OCI-LY3 (cell line): ENCODE measurements around the gene AMN.

ENCODE experiments used
- H2AFZ ChIP-seq: fragments of 200-600, 300-600 bp; shearing (Covaris generic); 2 replicates; pipeline ENCODE4 v1.6.0; 2014; ENCODE audit warnings: antibody characterized with exemption, low read depth, low read length
- H3K27ac ChIP-seq: fragments of 200-600, 300-600 bp; sonication (generic); 2 replicates; pipeline ENCODE4 v1.5.1; 2014; ENCODE audit warnings: mild to moderate bottlenecking, low read length, moderate library complexity, mixed read lengths
- H3K27me3 ChIP-seq: fragments of 200-600, 300-600 bp; sonication (generic); 2 replicates; pipeline ENCODE4 v1.6.1; 2014; ENCODE audit warnings: low read depth, low read length, mixed read lengths
- H3K36me3 ChIP-seq: fragments of 200-600, 300-600 bp; sonication (generic); replicated peaks from 2 replicates; pipeline ENCODE3; 2014; ENCODE audit warnings: low read depth, low read length, mixed read lengths
- H3K4me1 ChIP-seq: fragments of 300-600, 200-600 bp; sonication (generic); 2 replicates; pipeline ENCODE4 v1.6.1; 2014; ENCODE audit warnings: low read length, mixed read lengths
- H3K4me2 ChIP-seq: fragments of 200-600, 300-600 bp; sonication (generic); 2 replicates; pipeline ENCODE4 v1.6.1; 2014; ENCODE audit warnings: low read length, mixed read lengths
- H3K4me3 ChIP-seq: fragments of 300-600, 200-600 bp; sonication (generic); 2 replicates; pipeline ENCODE4 v1.5.1; 2014; ENCODE audit warnings: antibody characterized with exemption, mild to moderate bottlenecking, low read length, moderate library complexity
- H3K79me2 ChIP-seq: fragments of 300-600, 200-600 bp; shearing (Covaris generic); 2 replicates; pipeline ENCODE4 v1.6.1; 2014; ENCODE audit warnings: mild to moderate bottlenecking, low read length, mixed read lengths
- H3K9ac ChIP-seq: fragments of 300-600, 200-600 bp; shearing (Covaris generic); 2 replicates; pipeline ENCODE4 v1.6.0; 2014; ENCODE audit warnings: mild to moderate bottlenecking, low read length, moderate library complexity
- H3K9me3 ChIP-seq: fragments of 200-600, 300-600 bp; shearing (Covaris generic); 2 replicates; pipeline ENCODE4 v1.6.1; 2014; ENCODE audit warnings: low read length, mixed read lengths; ENCODE audit not compliant: insufficient read depth
- H4K20me1 ChIP-seq: fragments of 200-600, 300-600 bp; sonication (generic); 2 replicates; pipeline ENCODE4 v1.6.1; 2016; ENCODE audit warnings: low read length, mixed read lengths; ENCODE audit not compliant: insufficient read depth
- CTCF ChIP-seq: fragments of 200-600, 300-600 bp; sonication (generic); IDR thresholded peaks from 2 replicates; pipeline ENCODE4 v1.5.1; 2014; ENCODE audit warnings: antibody characterized with exemption, low read length, low read depth
- EZH2phosphoT487 ChIP-seq: fragments of 200-600 bp; shearing (Covaris generic); IDR thresholded peaks from 2 replicates; pipeline ENCODE4 v1.6.1; 2018; ENCODE audit warnings: antibody characterized with exemption, mixed run types, low read depth

Gene AMN

GRCh38 chr14:102945346-102946130 is 23.1 kb downstream of the AMN start:
- Histone ChIP-seq H3K79me2 (no peaks in the 10 kb centered on the region), H3K9me3 (no peaks in the 10 kb centered on the region), H3K4me3 (no peak overlapping the region), H4K20me1 (no peaks in the 10 kb centered on the region), H3K4me1 (peaks cover 41% of the 10 kb centered on the region), H3K9ac (no peak overlapping the region), H3K36me3 (no peaks in the 10 kb centered on the region), H2AFZ (no peak overlapping the region), H3K27ac (no peak overlapping the region), H3K27me3 (0 out of 2 replicates have a peak, but pooled peaks cover 4% of the 10 kb centered on the region), H3K4me2 (no peak overlapping the region)
- TF ChIP-seq EZH2phosphoT487 = no peak
- no peak for TF ChIP-seq CTCF

DNA sequence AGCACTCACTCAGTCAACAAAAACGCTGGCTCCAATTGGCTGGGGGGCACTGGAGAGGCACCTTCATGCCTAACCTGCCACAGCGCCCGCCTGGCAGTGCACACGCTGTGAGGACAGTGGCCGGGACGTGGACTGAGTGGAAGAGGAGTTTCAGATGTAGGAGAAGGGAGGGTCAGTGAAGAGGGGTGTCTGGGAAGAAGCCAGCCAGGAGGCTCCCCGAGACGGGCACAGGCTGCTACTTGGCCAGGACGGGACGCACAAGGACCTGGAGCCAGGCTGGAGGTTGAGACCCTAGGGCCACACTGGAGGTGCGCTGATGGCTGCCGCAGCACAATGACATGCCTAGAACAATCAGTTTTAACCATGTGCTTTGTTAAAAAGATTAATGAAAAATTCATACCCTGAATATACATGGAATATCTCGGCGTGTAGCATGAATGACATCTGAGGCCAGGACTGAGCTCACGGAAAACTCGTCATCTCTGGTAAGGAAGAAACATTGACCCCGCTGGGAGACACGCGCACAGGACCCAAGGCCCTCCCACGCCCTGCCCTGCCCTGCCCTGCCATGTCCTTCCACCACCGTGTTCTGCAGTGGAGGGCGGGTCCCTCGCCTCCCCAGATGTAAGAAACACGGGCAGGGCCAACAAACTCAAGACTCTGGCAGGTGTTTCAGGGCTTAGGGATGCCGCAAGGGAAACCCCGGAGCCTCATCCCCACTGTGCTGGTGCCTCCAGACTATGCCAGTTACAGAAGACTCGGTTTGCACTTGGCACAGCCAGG is 25.0 kb downstream of the AMN start:
- H3K9me3 ChIP-seq = no peaks in the 10 kb centered on the region
- peak overlapping the region; percentile 90 for H3K4me2 ChIP-seq
- H3K9ac ChIP-seq = no peak overlapping the region
- H2AFZ ChIP-seq = no peak overlapping the region
- peaks cover 26% of the 10 kb centered on the region for H3K4me1 ChIP-seq
- peak overlapping the region; percentile 69 for H3K4me3 ChIP-seq
- H3K27me3 ChIP-seq = no peaks in the 10 kb centered on the region
- no peaks in the 10 kb centered on the region for H3K36me3 ChIP-seq
- TF ChIP-seq CTCF = no peak
- TF ChIP-seq EZH2phosphoT487 = no peak
- no peak overlapping the region for H3K27ac ChIP-seq
- no peaks in the 10 kb centered on the region for H3K79me2 ChIP-seq
- H4K20me1 ChIP-seq = no peaks in the 10 kb centered on the region

DNA sequence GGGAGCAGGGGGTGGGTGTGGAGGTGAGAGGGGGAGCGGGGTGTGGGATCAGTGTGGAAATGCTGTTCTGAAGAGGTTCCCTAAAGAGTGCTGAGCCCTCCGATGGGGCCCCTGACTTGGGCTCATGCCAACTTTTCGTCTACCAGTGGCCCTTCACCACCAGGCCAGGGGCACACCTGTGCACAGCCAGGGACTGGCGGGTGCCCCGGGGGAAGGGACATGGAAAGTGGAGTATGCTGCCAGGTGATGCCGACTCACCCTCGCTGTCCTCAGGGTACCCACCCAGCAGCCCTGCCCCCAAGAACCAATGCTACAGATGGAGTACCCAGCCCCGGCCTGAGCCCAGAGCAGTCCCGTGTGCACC is 26.2 kb downstream of the AMN start:
- no peaks in the 10 kb centered on the region for H3K27me3 ChIP-seq
- peak overlapping the region; percentile 83 for H3K4me2 ChIP-seq
- H4K20me1 ChIP-seq = no peaks in the 10 kb centered on the region
- TF ChIP-seq EZH2phosphoT487 = no peak
- no peak for TF ChIP-seq CTCF
- H2AFZ ChIP-seq = peak overlapping the region; percentile 70; the same call in 1 of the 2 replicates
- no peaks in the 10 kb centered on the region for H3K9me3 ChIP-seq
- H3K36me3 ChIP-seq = no peaks in the 10 kb centered on the region
- peaks cover 26% of the 10 kb centered on the region for H3K4me1 ChIP-seq
- H3K27ac ChIP-seq = peak overlapping the region; percentile 33; the same call in 1 of the 2 replicates
- H3K79me2 ChIP-seq = no peaks in the 10 kb centered on the region
- H3K9ac ChIP-seq = no peak overlapping the region; the same call in 1 of the 2 replicates
- H3K4me3 ChIP-seq = peak overlapping the region; percentile 54
